DMS114 treated with DMSO at 0.1 percent for 48 hours (cell line): ENCODE measurements around the gene NUP50.

ENCODE experiments used
- DNase-seq: peaks from one replicate; lab custom pipeline; 2025; ENCODE audit not compliant: unreplicated experiment; lab: John Stamatoyannopoulos, UW

Gene NUP50

DNA sequence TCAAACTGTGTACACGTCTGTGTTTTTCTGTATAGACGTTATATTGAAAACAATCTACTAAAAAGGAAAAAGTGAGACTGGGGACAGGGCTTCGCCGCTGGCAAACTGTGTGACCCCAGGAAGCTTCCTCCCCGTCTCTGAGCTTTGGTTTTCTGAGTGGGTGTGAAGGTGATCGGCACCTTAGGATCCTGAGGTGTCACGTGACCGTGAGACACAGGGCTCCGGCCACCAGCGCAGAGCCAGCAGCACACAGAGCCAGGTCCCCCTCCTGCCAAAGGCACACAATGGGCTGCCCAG is 44.9 kb downstream of the NUP50 start:
- no peak for DNase-seq

DNA sequence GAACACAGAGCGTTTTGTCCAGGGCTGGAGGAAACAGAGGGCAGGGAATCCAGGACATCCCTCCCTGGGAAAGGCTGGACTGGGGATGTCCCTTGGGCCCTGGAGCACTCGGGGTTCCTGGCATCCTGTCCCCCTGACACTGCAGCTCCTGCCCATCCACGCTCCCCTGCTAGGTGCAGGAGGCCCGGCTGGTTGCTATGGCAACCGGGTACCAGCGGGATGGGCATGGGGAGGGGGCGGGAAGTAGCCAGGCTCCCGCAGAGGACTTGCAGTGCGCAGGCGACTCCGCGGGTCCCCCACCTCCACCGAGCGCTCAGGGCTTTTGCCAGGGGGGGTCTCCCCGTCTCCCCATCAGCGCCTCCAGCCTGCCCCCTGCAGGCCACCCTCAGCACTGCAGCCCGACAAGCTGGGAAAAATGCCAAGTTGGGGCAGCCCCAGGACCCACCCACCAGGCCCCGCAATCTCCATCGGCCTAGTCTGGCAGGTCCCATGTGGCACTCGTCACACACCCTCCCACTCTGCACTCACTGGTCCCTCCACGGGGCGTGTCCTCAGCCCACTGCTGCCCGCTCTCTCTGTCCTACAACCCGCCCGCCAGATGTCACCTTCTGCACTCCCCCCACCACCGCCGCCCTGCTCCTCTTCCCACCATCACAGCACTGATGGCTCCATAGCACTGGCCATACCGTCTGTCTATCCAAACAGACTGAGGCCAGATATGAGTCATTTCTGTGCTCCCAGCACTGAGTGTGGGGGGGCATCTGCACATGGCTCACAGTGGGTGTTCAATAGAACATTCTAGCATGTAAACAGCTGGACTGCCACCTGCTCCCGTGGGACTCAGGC is 45.5 kb downstream of the NUP50 start:
- DNase-seq, result no peak

- DNase-seq, result no peak
Observed at GRCh38 chr22:45210174-45210573, 46.4 kb downstream of the NUP50 start.

- DNase-seq, result no peak
Observed at GRCh38 chr22:45210577-45210976, 46.9 kb downstream of the NUP50 start.

DNA sequence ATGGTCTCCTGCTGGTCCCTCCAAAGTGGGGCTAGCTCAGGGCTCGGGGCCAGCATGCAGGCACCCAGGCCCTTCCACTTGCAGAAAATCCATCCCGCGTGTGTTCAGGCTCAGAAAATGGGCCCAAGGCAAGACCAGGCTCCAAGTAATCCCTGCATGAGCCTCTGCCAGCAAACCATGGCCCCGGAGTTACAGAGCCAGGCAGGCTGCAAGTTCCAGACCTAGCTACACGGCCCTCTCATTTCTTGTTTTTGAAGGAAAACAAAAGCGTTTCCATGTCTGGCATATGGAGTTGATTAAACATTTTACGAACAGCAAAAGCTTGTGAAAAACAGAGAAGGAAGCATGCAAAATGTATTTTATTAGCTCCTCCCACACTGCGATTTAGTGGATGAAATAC is 47.3 kb downstream of the NUP50 start:
- DNase-seq, result no peak

GRCh38 chr22:45211435-45211834 is 47.7 kb downstream of the NUP50 start:
- no peak for DNase-seq

- DNase-seq, result no peak
Observed at GRCh38 chr22:45211848-45212247, 48.1 kb downstream of the NUP50 start.

DNA sequence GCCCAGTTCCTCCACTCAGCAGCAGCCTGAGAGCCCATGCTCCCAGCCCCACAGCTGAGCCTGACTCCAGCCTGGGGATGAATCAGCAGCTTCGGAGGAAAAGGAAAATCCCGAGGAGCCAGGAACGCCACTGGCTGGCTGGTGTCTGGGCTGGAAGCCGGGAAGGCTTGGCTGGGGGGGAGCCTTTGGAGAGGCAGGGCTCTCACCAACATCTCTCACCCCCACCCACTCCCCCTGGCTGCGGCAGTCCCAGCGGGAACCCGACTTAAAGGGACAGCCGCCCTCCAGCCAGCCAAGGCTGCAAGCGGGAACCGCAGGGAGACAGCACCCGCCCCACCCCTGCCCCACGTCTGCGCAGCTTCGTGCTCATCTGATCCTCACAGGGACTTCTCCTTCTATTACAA is 48.6 kb downstream of the NUP50 start:
- DNase-seq, result no peak

- no peak for DNase-seq
Observed at GRCh38 chr22:45212992-45213751, 49.4 kb downstream of the NUP50 start.

DNA sequence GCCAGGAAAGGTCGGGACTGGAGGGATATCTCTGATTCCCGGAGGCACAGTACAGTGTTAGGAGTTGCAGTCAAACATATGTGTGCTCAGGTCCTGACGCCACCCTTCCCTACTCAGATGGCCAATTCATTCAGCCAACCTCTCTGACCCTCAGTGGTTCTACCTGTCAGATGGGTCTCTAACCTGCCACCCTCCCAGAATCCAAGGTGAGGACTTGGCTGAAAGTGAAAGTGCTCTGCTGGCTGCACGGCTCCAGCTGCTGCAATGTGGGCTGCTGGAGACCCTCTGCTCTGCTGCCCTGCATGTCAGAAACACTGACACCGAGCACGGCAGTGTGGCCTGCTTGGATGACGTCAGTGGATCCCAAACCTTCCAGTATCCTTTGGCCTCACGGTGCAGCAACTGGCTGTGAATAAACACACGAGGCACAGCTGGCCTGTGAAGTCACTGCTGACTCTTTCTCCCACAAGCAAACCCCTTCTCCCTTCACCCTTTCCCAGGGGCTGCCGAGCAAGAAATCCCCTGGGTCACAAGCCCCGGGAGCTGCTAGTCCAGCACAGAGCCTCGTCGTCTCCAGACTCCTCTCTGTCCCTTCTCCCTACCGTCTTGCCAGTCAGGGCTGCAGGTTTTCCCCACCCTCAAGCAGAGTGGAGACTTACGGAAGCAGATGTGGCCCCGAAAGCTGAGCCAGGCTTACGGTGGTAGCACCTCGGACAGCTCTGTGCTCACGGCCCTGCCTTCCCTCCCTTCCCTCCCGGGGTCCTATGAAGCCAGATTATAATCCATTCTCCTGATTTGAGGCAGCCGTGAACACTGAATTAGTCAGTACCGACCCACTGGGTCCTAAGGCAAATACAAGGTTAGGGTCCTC is 52.6 kb downstream of the NUP50 start:
- DNase-seq, result no peak

GRCh38 chr22:45217345-45217744 is 53.6 kb downstream of the NUP50 start:
- no peak for DNase-seq

DNA sequence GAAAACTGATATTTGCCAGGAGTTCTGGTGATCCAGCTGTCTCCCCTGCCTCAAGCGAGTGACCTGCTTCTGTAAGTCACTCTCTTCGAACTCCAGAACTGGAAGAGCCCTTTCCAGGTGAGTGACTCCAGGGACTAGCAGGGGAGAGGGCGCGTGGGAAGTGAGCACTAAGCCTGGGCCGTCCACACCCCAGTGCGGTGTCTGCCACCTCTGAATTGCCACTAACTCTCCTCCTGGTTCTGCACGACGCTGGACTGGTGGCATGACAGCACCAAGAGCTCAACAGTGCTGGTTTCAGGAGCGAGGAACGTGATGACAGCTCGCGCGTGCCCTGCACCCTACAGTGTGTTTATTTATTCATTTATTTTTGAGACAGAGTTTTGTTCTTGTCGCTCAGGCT is 54.1 kb downstream of the NUP50 start:
- DNase-seq, result no peak

DNA sequence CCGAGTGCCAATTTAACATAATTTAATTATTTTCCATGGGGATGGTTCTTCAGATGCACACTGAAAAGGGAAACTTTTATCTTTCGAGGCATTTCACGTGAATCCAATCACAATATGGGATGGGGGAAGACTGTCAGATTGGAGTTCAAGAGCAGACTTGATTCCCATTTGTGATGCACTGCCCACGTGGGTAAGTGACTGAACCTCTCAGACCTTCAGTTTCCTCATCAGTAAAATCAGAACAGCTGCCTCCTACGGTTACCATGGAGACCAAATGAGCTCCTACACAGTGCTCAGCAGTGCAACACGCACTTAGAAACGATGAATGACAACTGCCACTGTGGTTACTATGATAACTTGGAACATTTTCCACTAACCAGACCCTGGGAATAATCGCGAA is 55.3 kb downstream of the NUP50 start:
- no peak for DNase-seq

DNA sequence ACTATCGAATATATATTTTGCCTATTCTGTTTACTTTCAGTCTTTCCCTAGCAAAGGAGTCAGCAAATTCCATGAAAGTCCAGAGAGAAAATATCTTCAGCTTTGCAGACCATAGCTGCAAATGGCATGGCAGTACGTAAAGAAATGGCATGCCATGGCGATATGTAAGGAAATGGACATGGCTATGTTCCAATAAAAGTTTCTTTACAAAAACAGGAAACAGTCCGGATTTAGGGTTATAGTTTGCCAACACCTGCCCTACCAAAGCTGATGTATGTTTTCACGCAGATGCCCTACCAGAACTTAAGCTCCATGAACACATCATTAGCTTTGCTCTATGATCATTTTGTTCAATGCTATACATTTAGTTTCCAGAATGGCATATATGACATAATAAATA is 57.5 kb downstream of the NUP50 start:
- DNase-seq, result no peak

DNA sequence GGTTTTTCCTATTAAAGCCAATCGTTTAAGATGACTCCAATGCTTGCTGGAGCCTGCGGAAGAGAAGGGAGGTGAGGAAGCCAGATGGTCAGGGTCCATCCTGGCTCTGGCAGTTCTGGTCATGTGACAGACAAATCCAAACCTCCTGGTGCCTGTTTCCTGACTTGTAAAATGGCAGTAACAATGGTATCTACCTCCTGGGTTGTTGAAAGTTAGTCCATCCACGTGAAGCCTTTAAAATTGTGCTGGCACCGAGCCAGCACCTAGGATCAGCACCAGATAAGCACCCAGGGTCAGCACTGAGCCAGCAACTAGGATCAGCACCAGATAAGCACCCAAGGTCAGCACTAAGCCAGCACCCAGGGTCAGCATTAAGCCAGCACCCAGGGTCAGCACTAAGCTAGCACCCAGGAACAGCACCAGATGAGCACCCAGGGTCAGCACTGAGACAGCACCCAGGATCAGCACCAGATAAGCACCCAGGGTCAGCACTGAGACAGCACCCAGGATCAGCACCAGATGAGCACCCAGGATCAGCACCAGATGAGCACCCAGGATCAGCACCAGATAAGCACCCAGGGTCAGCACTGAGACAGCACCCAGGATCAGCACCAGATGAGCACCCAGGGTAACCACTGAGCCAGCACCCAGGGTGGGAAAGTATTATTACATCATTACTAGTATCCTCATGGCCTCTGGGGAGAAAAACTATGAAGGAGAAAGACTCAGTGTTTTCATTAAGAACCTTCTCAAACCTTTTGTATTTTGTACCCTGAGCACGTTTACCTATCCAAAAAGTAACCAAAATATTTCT is 59.8 kb downstream of the NUP50 start:
- DNase-seq, result no peak

DNA sequence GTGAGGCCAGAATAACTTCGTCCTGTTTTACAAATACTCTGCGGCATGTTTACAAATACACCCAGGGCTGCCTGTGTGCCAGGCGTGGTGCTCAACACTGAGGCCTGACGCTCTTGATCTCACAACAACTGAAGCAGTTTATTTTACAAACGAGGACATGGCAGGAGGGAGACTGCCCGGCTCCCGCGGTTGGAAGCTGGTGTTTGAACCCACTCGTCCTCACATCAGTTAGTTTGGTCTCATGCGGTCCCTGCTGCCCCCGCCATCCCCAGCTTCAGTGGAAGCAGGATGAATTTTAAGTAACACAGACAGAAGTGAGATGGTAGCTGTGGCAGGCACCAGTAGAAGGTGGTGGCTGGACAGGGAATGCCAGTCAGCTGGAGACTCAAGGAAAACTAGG is 60.6 kb downstream of the NUP50 start:
- DNase-seq, result no peak

DNA sequence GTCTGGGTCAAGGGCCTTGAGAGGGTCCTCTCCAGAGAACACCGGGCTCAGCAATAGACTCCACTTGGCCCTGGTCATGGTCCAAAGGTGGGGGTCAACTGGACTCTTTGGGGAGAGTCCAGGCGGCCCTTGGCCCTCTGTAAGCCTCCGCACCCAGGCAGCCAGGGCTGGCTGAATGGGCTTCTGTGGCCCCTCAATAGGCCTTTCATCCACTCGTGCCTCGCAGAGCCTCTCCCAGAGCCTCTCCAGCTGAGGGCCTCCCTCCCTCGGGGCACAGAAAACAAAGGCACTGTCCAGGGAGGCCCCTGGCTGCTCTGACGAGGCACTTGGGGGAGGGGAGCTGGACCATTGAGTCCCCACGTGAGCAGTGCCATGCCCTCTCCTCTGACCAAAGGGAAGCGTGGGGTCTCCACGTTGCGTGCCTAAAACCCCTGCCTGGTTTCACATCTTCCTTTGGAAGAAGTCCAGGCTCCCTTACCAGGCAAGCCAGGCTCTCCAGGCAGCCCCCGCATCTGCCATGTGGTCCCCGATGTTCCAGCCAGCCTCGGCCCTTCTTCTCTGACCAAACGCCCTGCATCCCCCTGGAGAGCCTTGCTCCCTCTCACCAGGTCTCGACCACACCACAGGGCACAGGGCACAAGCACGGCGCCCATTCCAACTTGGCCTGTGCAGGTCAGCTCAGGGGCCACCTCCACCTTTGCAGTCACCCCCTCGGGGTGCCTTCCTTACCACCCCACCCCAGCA is 61.4 kb downstream of the NUP50 start:
- no peak for DNase-seq

- DNase-seq, result no peak
Observed at GRCh38 chr22:45225732-45226502, 62.2 kb downstream of the NUP50 start.

DNA sequence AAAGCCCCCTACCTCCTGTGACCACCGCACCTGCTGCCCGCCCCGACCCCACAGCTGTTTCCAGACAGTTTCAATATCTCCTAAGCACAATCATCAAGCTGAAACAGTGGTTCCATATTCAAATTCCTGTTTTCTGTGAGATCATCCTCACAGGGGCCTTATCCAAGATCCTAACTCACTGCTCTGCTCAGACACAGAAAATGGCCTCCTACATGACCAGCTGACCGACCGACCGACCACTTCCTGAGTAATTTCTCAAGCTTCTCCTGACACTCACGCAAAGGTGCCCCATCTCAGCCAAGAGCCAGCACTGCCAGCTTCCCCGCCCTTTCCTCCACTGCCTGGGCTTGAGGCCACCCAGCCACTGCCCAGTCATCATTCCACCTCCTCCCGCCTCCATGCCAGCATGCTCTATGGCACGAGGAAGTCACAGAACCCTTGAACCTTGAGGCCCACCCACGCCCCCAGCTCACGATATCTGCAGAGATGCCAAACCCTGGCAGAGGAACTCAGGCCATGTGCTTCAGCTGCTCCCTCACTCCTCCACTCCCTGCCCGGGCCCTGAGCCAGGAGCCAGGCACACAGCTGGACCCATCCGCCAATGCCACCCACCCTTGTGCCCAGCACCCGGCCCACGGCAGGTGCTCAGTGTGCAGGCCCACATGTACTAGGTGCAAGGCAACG is 62.9 kb downstream of the NUP50 start:
- no peak for DNase-seq
